Activated CD4-positive, alpha-beta T cell treated with anti-CD3 and anti-CD28 coated beads, Interleukin-2, amount 10 ng/mL, durations not matched to agents 24 days and 14 days (primary cell): ENCODE results near the gene ZNF662. TPM values are rescaled to one million over a fixed set of nuclear protein-coding genes. Genes with fewer than 3 reads are reported as not detected.

Experiments
- DNase-seq: peaks from one replicate; pipeline ENCODE4 v3.0.0; 2022
- H3K27ac Mint-ChIP-seq: one replicate; pipeline ENCODE4 v1.8.0; 2022; ENCODE audit warnings: mild to moderate bottlenecking, mixed read lengths
- H3K27me3 Mint-ChIP-seq: one replicate; pipeline ENCODE4 v1.8.0; 2022; ENCODE audit warnings: mixed read lengths
- H3K36me3 Mint-ChIP-seq: one replicate; pipeline ENCODE4 v1.8.0; 2022; ENCODE audit warnings: low read depth, mild to moderate bottlenecking, mixed read lengths
- H3K4me1 Mint-ChIP-seq: one replicate; pipeline ENCODE4 v1.8.0; 2021; ENCODE audit warnings: mixed read lengths
- H3K4me3 Mint-ChIP-seq: one replicate; pipeline ENCODE4 v1.8.0; 2022; ENCODE audit warnings: mild to moderate bottlenecking, moderate library complexity, mixed read lengths
- H3K9me3 Mint-ChIP-seq: one replicate; pipeline ENCODE4 v1.8.0; 2021; ENCODE audit warnings: mixed read lengths
- intact Hi-C: fragments of 100-400 bp; cut with micrococcal nuclease; formaldehyde crosslinking; loops from one replicate; pipeline ENCODE4 v1.15.1; 2023
- total RNA-seq: library from RNA; stranded (reverse); gene quantifications from 2 replicates; pipeline ENCODE4 v1.2.3, GENCODE V29; 2022

The ZNF662 gene
- total RNA-seq, result 0.12 and 0.19 TPM in 2 replicates

DNA sequence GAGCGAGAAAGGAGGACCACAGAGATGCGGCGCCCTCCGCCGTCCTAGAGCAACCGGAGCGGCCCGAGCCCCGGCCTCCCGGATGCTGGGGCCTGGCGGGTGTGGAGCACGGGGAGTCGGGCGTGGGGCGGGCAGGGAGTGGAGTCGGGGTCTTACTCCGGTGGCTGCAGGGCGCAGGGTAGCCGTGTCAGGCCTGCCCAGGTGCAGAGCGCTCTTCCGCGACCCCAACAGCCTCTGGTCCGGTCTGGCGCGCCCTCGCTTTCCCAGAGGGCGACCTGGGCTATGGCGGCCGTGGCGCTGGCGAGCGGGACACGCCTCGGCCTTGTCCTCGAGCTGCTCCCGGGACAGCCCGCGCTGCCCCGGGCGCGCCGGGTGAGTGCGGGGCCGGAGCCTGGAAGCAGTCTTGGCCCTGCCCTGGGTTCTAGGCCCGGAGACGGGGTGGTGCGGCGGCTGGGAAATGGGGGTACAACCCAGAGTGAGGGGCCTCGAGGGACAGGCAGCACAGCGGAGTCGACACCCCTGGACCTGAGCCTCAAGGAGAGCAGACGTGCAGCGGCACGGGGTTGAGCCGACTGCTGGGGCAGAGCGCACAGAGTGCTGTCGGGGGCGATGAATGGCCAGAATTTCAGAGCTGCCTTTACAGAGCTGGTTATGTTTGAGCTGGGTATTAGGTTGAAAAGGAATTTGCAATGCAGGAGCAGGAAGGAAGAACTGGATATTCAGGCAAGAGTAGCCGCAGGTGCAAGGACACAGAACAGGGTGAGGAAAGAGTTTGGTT lies at the start of gene ZNF662:
Gene ZNF662 (plus strand): TSS at position 73 of the 778 bp plus-strand sequence. CDS start 1,973 bp downstream, outside the sequence.
- no peak for DNase-seq
- peaks cover 41% of the 10 kb centered on the region for H3K27me3 Mint-ChIP-seq

DNA sequence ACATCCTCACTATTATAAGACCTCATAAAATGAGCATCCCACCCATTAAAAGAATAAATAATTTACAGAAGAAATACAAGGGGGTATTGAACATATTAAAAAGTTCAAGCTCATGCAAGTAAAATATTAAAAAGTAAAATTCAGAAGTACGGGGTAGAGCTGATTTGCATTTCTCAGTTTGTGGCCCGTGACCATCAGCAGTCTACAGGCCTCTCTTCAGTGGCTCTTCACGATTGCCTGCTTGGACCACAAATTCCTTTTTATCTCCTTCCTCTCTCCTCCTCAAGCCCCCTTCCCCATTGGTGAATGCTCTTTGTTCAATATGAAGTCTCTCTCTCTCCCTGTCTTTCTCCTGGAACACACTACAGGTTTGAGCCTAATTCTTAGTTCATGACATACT lies 49.4 kb upstream of the ZNF662 start:
- Mint-ChIP-seq H3K27ac (no peak overlapping the region), H3K4me3 (no peak overlapping the region), H3K4me1 (no peaks in the 10 kb centered on the region)

More for the DNA sequence above, at the start of gene ZNF662:
- intact Hi-C loops, result no loop called here
- Mint-ChIP-seq H3K4me3 (peak within 1 kb of the TSS; percentile 67), H3K9me3 (peaks cover 27% of the 10 kb centered on the region), H3K36me3 (peaks cover 12% of the 10 kb centered on the region), H3K4me1 (no peaks in the 10 kb centered on the region), H3K27ac (no peak within 1 kb of the TSS)

DNA sequence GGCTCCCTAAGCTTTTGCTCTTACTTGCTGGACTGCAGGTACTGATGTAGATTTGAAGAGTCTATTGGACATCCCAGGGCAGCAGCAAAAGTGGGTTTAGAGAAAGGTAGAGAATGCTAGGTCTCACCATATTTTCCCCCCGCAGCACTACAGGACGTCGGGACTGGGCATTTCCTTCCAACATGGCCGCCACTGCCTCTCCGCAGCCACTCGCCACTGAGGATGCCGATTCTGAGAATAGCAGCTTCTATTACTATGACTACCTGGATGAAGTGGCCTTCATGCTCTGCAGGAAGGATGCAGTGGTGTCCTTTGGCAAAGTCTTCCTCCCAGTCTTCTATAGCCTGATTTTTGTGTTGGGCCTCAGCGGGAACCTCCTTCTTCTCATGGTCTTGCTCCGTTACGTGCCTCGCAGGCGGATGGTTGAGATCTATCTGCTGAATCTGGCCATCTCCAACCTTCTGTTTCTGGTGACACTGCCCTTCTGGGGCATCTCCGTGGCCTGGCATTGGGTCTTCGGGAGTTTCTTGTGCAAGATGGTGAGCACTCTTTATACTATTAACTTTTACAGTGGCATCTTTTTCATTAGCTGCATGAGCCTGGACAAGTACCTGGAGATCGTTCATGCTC lies 41.5 kb upstream of the ZNF662 start:
- Mint-ChIP-seq H3K4me3 (no peak overlapping the region), H3K27ac (no peak overlapping the region), H3K36me3 (no peaks in the 10 kb centered on the region), H3K27me3 (peaks cover 29% of the 10 kb centered on the region), H3K4me1 (no peaks in the 10 kb centered on the region), H3K9me3 (peaks cover 8% of the 10 kb centered on the region)
- intact Hi-C loops, result no loop called here
- DNase-seq, result no peak

More for the DNA sequence above, 49.4 kb upstream of the ZNF662 start:
- peaks cover 30% of the 10 kb centered on the region for H3K27me3 Mint-ChIP-seq
- H3K36me3 Mint-ChIP-seq, result no peaks in the 10 kb centered on the region
- DNase-seq, result no peak
- intact Hi-C loops, result no loop called here
- H3K9me3 Mint-ChIP-seq, result peaks cover 11% of the 10 kb centered on the region

DNA sequence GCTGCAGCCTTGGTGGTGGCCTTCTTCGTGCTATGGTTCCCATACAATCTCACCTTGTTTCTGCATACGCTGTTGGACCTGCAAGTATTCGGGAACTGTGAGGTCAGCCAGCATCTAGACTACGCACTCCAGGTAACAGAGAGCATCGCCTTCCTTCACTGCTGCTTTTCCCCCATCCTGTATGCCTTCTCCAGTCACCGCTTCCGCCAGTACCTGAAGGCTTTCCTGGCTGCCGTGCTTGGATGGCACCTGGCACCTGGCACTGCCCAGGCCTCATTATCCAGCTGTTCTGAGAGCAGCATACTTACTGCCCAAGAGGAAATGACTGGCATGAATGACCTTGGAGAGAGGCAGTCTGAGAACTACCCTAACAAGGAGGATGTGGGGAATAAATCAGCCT lies 40.7 kb upstream of the ZNF662 start:
- H3K4me3 Mint-ChIP-seq, result no peak overlapping the region
- intact Hi-C loops, result no loop called here
- H3K4me1 Mint-ChIP-seq, result no peaks in the 10 kb centered on the region
- H3K27ac Mint-ChIP-seq, result no peak overlapping the region
- H3K27me3 Mint-ChIP-seq, result peaks cover 24% of the 10 kb centered on the region
- no peaks in the 10 kb centered on the region for H3K36me3 Mint-ChIP-seq
- DNase-seq, result no peak
- H3K9me3 Mint-ChIP-seq, result peaks cover 7% of the 10 kb centered on the region

DNA sequence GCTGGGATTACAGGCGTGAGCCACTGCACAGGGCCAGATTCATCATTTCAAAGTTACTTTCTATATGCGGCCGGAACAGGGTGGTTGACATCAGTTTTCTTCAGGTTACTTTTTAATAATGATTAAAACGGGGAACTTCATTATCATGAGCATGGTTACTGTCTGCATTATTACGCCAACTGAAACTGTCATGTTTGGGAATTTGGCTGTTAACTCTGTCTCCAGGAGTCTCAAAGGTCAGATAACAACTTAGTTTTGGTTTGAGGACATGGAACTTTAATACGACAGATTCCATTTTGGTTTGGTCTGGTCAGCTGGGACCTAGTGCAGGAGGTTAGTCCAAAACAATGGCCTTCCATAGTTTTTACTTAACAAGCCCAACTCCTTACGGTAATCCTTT lies 38.8 kb upstream of the ZNF662 start:
- intact Hi-C loops, result no loop called here
- Mint-ChIP-seq H3K4me1 (no peaks in the 10 kb centered on the region), H3K4me3 (no peak overlapping the region), H3K36me3 (no peaks in the 10 kb centered on the region), H3K9me3 (no peaks in the 10 kb centered on the region), H3K27ac (no peak overlapping the region), H3K27me3 (peaks cover 8% of the 10 kb centered on the region)
- no peak for DNase-seq

DNA sequence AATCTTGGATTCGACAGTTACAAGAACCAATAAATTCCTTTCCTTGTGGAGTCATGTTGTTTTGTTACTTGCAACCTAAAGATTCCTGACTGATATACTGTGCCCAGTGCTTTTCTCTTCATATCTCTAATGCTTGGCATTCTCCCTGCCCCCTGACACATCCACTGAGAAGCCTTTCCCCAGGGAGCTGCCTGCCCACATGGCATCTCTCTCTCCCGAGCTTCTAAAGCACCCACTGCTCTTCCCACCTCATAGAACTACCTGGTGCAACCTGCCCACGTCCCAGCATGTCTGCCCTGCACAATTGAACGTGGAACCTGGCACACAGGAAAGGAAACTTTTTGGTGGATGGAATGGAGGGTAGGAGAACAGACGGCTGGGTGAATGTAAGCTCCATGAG lies 37.1 kb upstream of the ZNF662 start:
- intact Hi-C loops, result no loop called here
- no peaks in the 10 kb centered on the region for H3K4me1 Mint-ChIP-seq
- peaks cover 2% of the 10 kb centered on the region for H3K27me3 Mint-ChIP-seq

DNA sequence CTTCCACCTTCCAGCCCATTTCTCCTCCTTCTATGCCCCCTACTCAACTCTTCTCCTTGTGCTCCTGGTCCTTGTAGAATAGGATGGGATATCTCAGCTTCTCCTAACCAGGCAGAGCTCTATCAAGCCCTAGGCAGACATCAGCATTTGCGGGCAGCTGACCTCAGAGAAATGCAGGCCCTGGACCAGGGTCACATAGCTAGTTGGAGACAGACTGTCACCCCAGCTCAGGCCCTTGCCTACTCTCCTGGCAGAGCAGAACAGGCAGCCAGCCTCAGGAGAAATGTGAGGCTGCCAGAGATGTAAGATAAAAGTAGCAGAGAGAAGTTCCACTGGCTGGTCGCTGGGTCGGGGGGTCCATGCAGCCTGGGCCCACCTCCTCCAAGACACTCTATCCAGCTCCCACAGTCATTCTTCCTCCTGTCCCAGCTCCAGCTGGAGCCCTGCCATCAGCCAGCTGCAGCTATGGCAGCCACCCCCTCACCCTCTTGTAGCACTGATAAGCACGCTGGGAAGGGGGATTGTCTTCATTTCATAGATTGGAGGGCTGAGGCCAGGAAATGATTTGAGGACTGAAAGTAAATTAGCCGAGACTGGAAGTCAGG lies 34.2 kb upstream of the ZNF662 start:
- H3K36me3 Mint-ChIP-seq, result no peaks in the 10 kb centered on the region
- peaks cover 4% of the 10 kb centered on the region for H3K27me3 Mint-ChIP-seq
- H3K27ac Mint-ChIP-seq, result no peak overlapping the region
- no peaks in the 10 kb centered on the region for H3K4me1 Mint-ChIP-seq
- no peaks in the 10 kb centered on the region for H3K9me3 Mint-ChIP-seq
- no peak for DNase-seq
- intact Hi-C loops, result no loop called here
- H3K4me3 Mint-ChIP-seq, result no peak overlapping the region

More for the DNA sequence above, 37.1 kb upstream of the ZNF662 start:
- H3K27ac Mint-ChIP-seq, result no peak overlapping the region
- no peak overlapping the region for H3K4me3 Mint-ChIP-seq
- DNase-seq, result no peak
- H3K36me3 Mint-ChIP-seq, result no peaks in the 10 kb centered on the region
- H3K9me3 Mint-ChIP-seq, result no peaks in the 10 kb centered on the region

DNA sequence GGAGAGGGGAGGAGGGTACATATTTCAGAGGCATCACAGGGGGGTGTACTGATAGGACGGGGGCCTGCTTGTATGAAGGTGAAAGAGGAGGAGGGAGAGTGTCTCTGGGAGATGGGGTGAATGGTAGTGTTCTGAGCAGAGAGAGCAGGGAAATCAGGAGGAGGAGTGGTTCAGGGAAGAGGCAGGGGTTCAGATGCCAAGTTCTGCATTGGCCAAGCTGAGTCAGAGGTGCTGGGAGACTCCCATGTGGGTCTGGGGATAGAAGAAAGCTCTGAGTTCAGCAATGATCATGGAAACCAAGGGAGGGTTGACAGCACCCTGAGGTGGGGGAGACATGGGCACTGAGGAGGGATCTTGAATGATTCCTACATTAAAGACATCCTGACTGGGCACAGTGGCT lies 33.2 kb upstream of the ZNF662 start:
- intact Hi-C loops, result no loop called here
- peaks cover 4% of the 10 kb centered on the region for H3K27me3 Mint-ChIP-seq
- DNase-seq, result no peak
- no peaks in the 10 kb centered on the region for H3K36me3 Mint-ChIP-seq
- no peaks in the 10 kb centered on the region for H3K4me1 Mint-ChIP-seq
- H3K9me3 Mint-ChIP-seq, result no peaks in the 10 kb centered on the region
- no peak overlapping the region for H3K4me3 Mint-ChIP-seq
- H3K27ac Mint-ChIP-seq, result no peak overlapping the region

DNA sequence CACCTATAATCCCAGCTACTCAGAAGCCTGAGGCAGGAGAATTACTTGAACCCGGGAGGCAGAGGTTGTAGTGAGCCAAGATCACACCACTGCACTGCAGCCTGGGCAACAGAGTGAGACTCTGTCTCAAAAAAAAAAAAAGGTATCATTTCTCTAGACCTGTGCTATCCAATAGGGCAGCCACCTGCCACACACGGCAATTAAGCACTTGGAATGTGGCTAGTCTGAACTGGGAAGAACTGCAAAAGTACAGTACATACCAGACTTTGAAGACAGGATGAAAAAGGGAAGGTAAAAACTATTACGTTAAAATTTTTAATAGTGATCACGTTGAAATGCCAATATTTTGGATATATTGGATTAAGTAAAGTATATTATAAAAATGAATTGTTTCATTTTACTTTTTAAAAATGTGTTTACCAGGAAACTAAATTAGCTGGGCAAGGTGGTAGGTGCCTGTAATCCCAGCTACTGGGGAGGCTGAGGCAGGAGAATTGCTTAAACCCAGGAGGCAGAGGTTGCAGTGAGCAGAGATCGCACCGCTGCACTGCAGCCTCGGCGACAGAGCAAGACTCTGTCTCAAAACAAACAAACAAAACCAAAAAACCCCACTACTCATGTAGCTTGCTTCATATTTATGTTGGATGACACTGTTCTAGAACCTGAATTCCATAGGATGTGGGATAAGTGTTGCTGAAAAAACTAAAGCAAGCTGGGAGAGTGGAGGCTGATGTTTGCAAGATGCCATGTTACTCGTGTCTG lies 32.5 kb upstream of the ZNF662 start:
- no peak overlapping the region for H3K4me3 Mint-ChIP-seq
- H3K27ac Mint-ChIP-seq, result no peak overlapping the region
- intact Hi-C loops, result no loop called here
- no peak for DNase-seq
- H3K4me1 Mint-ChIP-seq, result no peaks in the 10 kb centered on the region
- no peaks in the 10 kb centered on the region for H3K36me3 Mint-ChIP-seq
- H3K27me3 Mint-ChIP-seq, result peaks cover 7% of the 10 kb centered on the region
- H3K9me3 Mint-ChIP-seq, result no peaks in the 10 kb centered on the region

DNA sequence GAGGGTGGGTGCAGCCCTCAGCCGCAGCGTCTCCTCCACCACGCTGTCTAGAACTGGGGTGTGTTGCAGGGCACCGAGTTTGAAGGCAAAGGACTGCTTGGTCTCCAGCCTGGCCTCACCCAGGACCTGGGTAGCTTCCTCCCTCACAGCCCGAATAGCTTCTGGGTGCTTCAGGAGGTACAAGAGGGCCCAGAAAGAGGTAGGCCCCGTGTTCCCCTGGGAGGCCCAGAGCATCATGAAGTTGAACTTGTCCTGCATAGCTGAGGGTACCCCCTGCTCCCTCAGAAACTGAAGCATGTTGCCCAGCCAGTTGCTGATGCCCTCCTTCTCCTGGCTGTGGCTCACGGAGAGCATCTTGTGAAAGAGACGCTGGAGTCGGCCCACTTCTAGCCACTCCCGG lies 31.2 kb upstream of the ZNF662 start:
- no peaks in the 10 kb centered on the region for H3K36me3 Mint-ChIP-seq
- no peaks in the 10 kb centered on the region for H3K4me1 Mint-ChIP-seq
- DNase-seq, result no peak
- no peak overlapping the region for H3K27ac Mint-ChIP-seq
- no peak overlapping the region for H3K4me3 Mint-ChIP-seq
- intact Hi-C loops, result no loop called here
- no peaks in the 10 kb centered on the region for H3K9me3 Mint-ChIP-seq
- H3K27me3 Mint-ChIP-seq, result peaks cover 8% of the 10 kb centered on the region

DNA sequence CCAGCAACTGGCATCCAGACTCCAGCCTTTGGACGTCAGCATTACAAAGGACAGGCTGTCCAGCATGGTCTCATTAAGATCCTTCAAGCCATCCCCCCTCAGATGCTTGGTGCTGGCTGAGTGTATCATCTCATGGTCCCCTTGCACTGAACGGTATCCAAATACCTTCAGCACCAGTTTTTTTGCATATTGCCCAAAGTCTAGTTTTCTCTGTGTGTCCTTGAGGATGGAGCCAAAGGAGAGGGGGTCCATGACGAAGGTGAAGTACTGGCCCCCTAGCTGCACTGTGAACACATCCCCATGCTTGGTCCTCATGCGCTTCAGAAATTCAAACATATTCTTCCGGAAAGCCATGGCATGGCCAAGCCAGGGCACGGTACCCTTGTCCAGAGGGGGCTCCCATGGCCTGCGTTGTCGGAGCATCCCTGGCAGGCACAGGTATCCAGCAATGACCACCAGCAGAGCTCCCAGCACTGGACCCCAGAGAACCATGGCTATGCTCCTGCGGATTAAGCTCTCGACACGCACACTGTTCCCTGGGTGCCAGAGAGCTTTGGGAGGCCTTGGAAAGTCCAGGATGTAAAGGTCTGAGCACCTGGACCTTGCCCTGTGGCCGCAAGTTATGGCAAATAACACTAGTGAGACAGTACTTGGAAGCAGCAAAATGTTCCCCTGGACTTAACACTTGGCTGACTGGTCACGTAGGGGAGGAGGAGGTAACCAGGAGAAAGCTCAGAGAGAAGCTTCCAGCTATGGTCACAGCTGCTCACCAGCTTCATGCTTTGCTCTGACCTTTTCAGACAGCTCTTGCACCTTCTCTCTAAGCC lies 30.4 kb upstream of the ZNF662 start, which contains the start of gene CYP8B1:
Gene CYP8B1 (minus strand): TSS at position 555 of the 827 bp plus-strand sequence. CDS start 63 bp downstream, at position 492.
- intact Hi-C loops, result no loop called here
- Mint-ChIP-seq H3K27me3 (peaks cover 11% of the 10 kb centered on the region), H3K9me3 (no peaks in the 10 kb centered on the region), H3K27ac (no peak within 1 kb of the TSS), H3K4me3 (no peak within 1 kb of the TSS), H3K4me1 (peaks cover 3% of the 10 kb centered on the region), H3K36me3 (no peaks in the 10 kb centered on the region)
- DNase-seq, result no peak

DNA sequence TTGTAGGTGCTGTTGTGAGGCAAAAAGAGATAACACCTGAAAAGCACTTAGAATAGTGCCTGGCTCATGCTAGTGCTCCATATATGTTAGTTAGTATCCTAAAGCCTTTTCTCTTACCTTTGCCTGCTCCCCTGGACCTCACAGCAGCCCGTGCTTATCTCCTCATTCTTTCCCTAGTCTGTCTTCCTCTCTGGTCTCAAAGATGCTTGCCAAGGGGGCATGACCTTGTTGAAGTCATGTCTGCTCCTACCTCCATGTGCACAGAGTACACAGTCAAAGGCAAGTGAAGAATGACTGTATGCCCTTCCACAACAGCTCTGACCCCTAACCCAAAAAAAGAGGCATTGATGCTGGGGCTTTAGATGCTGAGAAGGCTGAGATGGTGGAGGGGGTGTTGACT lies 29.5 kb upstream of the ZNF662 start:
- Mint-ChIP-seq H3K36me3 (no peaks in the 10 kb centered on the region), H3K9me3 (no peaks in the 10 kb centered on the region), H3K27me3 (peaks cover 11% of the 10 kb centered on the region), H3K27ac (no peak overlapping the region), H3K4me1 (peaks cover 7% of the 10 kb centered on the region), H3K4me3 (no peak overlapping the region)
- intact Hi-C loops, result no loop called here
- DNase-seq, result no peak
